Naive thymus-derived CD4-positive, alpha-beta T cell (primary cell): ENCODE results near the gene PJA2. TPM values are rescaled to one million over a fixed set of nuclear protein-coding genes. Genes with fewer than 3 reads are reported as not detected.

Experiments used
- ATAC-seq: fragments of 150-1000 bp; cut with Tn5 transposase; 2 replicates; pipeline ENCODE4 v1.10.0; 2021; ENCODE audit warnings: mild to moderate bottlenecking, moderate library complexity
- CTCF ChIA-PET: fragments of 350-600 bp; sonication (Branson Sonifier 250); formaldehyde crosslinking; loops from one replicate; lab custom pipeline; 2021; ENCODE audit warnings: antibody characterized with exemption; lab: Charles Lee
- POLR2A ChIA-PET: fragments of 350-600 bp; sonication (Branson Sonifier 250); formaldehyde crosslinking; loops from one replicate; lab custom pipeline; 2021; ENCODE audit warnings: antibody characterized with exemption, inconsistent platforms; lab: Charles Lee
- DNase-seq, 9 donors: peaks; one replicate each; pipeline versions ENCODE4 v3.0.0 to v3.0.0-alpha.2; 2020 to 2022; ENCODE audit warnings: mixed read lengths in 1 of 9
- H3K27ac ChIP-seq: one replicate; pipeline ENCODE4 v1.7.0; 2013; ENCODE audit warnings: mild to moderate bottlenecking, low read depth, low read length, moderate library complexity
- H3K27me3 ChIP-seq, 2 donors: one replicate each; pipeline ENCODE4 v1.7.0; 2013; ENCODE audit warnings: low read length in 2 of 2, mild to moderate bottlenecking in 2 of 2, moderate library complexity in 2 of 2; ENCODE audit not compliant: control insufficient read depth in 2 of 2, insufficient read depth in 2 of 2
- H3K36me3 ChIP-seq, 3 experiments: 1 replicate in 2 of 3; 2 replicates in 1 of 3; pipeline ENCODE4 v1.7.0; 2013; ENCODE audit warnings: low read length in 3 of 3, mild to moderate bottlenecking in 3 of 3, moderate library complexity in 1 of 3; ENCODE audit not compliant: insufficient read depth in 3 of 3, control insufficient read depth in 2 of 3
- H3K4me1 ChIP-seq, 2 donors: one replicate each; pipeline ENCODE4 v1.7.0; 2013; ENCODE audit warnings: low read length in 2 of 2, mild to moderate bottlenecking in 2 of 2, moderate library complexity in 1 of 2; ENCODE audit not compliant: control insufficient read depth in 2 of 2, insufficient read depth in 2 of 2
- H3K4me3 ChIP-seq: 2 replicates; pipeline ENCODE4 v1.7.0; 2013; ENCODE audit warnings: mild to moderate bottlenecking, low read length
- H3K9me3 ChIP-seq, 3 experiments: 1 replicate in 2 of 3; 2 replicates in 1 of 3; pipeline ENCODE4 v1.7.0; 2013; ENCODE audit warnings: low read length in 3 of 3; ENCODE audit not compliant: control insufficient read depth in 2 of 3
- H3K27ac Mint-ChIP-seq, 9 donors: one replicate each; pipeline ENCODE4 v1.8.0; 2020 to 2022; ENCODE audit warnings: mixed read lengths in 9 of 9, mild to moderate bottlenecking in 8 of 9, moderate library complexity in 5 of 9, inconsistent platforms in 2 of 9
- H3K27me3 Mint-ChIP-seq, 5 donors: one replicate each; pipeline ENCODE4 v1.8.0; 2021 to 2022; ENCODE audit warnings: mixed read lengths in 5 of 5, mild to moderate bottlenecking in 1 of 5
- H3K36me3 Mint-ChIP-seq, 5 donors: one replicate each; pipeline ENCODE4 v1.8.0; 2020 to 2022; ENCODE audit warnings: mixed read lengths in 5 of 5, mild to moderate bottlenecking in 3 of 5, inconsistent platforms in 1 of 5
- H3K4me1 Mint-ChIP-seq, 7 donors: one replicate each; pipeline ENCODE4 v1.8.0; 2020 to 2022; ENCODE audit warnings: mixed read lengths in 7 of 7, mild to moderate bottlenecking in 3 of 7, inconsistent platforms in 1 of 7
- H3K4me3 Mint-ChIP-seq, 10 donors: one replicate each; pipeline ENCODE4 v1.8.0; 2020 to 2022; ENCODE audit warnings: mild to moderate bottlenecking in 10 of 10, mixed read lengths in 10 of 10, moderate library complexity in 6 of 10, inconsistent platforms in 2 of 10
- H3K9me3 Mint-ChIP-seq, 11 donors: one replicate each; pipeline ENCODE4 v1.8.0; 2020 to 2022; ENCODE audit warnings: mixed read lengths in 11 of 11, mild to moderate bottlenecking in 4 of 11, inconsistent platforms in 1 of 11, moderate library complexity in 1 of 11
- intact Hi-C, 2 donors: fragments of 100-400 bp; cut with micrococcal nuclease; formaldehyde crosslinking; loops; one replicate each; pipeline ENCODE4 v1.15.1; 2023
- polyA plus RNA-seq, 2 donors: library from polyadenylated mRNA; unstranded; fragments of 300-500 nt; fragmentation: Illumina TruSeq; gene quantifications; one replicate each; pipeline ENCODE4 v1.2.3, GENCODE V29; 2021
- total RNA-seq, 6 experiments: library from RNA in 5 of 6; stranded (reverse) in 5 of 6; gene quantifications; 1 replicate in 5 of 6; 2 replicates in 1 of 6; pipeline ENCODE4 v1.2.3 and lab custom pipeline; 2021 to 2026

Gene PJA2
- total and polyA plus RNA-seq, 7 experiments from 2014 or later = 50.5 to 89.9 (median 71.5) TPM

DNA sequence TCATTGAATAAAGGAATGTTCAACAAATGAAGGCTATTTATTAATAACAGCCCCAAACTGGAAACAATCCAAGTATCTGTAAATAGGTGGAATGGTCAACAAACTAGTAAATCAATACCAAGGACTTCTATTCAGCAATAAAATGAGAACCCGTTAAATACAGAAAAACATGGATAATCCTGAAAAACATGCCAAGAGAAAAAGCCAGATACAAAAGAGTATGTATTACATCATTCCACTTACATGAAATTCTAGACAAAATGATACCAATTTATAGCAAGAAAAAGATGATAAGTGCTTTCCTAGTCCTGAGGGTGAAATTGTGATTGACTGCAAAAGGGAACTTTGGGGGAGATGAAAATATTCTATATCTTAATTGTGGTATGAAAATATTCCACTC, 3.1 kb downstream of the PJA2 start:
- H3K9me3 ChIP-seq = no peaks in the 10 kb centered on the region
- H3K27me3 Mint-ChIP-seq = peaks cover 0 to 2% (median 0%) of the 10 kb centered on the region in 5 donors
- peaks cover 0 to 23% (median 18%) of the 10 kb centered on the region in 5 donors for H3K36me3 Mint-ChIP-seq
- H3K4me3 ChIP-seq = no peak overlapping the region
- peaks cover 24 to 27% of the 10 kb centered on the region in 2 donors for H3K4me1 ChIP-seq
- ATAC-seq (no peak), DNase-seq (no peak)
- peaks cover 45 to 71% (median 69%) of the 10 kb centered on the region in 7 donors for H3K4me1 Mint-ChIP-seq
- H3K9me3 Mint-ChIP-seq = peaks cover 0 to 9% (median 0%) of the 10 kb centered on the region in 11 donors
- H3K27ac Mint-ChIP-seq = peak overlapping the region; percentile 0 to 100 (median 89)
- H3K36me3 ChIP-seq = peaks cover 0 to 8% (median 0%) of the 10 kb centered on the region in 3 experiments
- ChIA-PET CTCF (no interaction called here), POLR2A (no interaction called here)
- peak overlapping the region; percentile 99 for H3K27ac ChIP-seq
- H3K4me3 Mint-ChIP-seq = peak overlapping the region; percentile 32 to 100 (median 92)
- H3K27me3 ChIP-seq = no peaks in the 10 kb centered on the region
- intact Hi-C loops = loop anchor here in 1 of 2 donors (5.0 kb wide), 1 partner anchor 679 kb away; no protein-coding TSS in a partner anchor

DNA sequence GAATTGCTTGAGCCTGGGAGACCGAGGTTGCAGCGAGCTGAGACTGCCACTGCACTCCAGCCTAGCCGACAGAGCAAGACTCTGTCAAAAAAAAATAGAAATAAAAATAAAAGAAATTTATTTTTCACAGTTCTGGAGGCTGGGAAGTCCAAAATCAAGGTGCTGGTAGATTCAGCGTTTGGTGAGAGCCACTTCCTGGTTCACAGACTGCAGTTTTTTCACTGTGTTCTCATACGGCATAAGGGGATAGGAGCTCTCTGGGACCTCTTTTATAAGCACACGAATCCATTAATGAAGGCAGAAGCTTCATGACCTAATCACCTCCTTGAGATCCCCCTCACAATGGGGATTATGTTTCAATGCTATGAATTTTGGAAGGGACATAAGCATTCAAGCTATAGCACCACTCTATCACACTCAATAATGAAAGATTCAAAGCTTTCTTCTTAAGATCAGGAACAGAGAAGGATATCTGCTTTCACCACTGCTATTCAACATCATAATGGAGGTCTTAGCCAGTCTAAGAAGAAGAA, 5.3 kb downstream of the PJA2 start:
- H3K36me3 Mint-ChIP-seq = peaks cover 0 to 27% (median 25%) of the 10 kb centered on the region in 5 donors
- intact Hi-C loops = no loop called here

GRCh38 chr5:109403469-109403868, 6.3 kb downstream of the PJA2 start:
- no peaks in the 10 kb centered on the region for H3K27me3 ChIP-seq
- H3K4me1 Mint-ChIP-seq = peaks cover 49 to 92% (median 83%) of the 10 kb centered on the region in 7 donors
- ChIA-PET POLR2A (interaction anchor here (1.4 kb wide), 1 partner anchor 11 kb away, joined by 4 read pairs; no protein-coding TSS in a partner anchor), CTCF (no interaction called here)
- no peak for DNase-seq
- no peak overlapping the region for H3K27ac ChIP-seq
- no peaks in the 10 kb centered on the region for H3K9me3 ChIP-seq
- H3K36me3 ChIP-seq = no peaks in the 10 kb centered on the region
- H3K27ac Mint-ChIP-seq = peak overlapping the region in 2 of 9 donors; percentile 31 to 81
- H3K4me1 ChIP-seq = peaks cover 28 to 33% of the 10 kb centered on the region in 2 donors
- intact Hi-C loops = no loop called here
- H3K4me3 Mint-ChIP-seq = peak overlapping the region in 9 of 10 donors; percentile 21 to 80 (median 50)
- peaks cover 0 to 5% (median 0%) of the 10 kb centered on the region in 11 donors for H3K9me3 Mint-ChIP-seq
- H3K4me3 ChIP-seq = no peak overlapping the region
- no peak for ATAC-seq
- peaks cover 0 to 30% (median 28%) of the 10 kb centered on the region in 5 donors for H3K36me3 Mint-ChIP-seq
- H3K27me3 Mint-ChIP-seq = no peaks in the 10 kb centered on the region

More for the DNA sequence above, 5.3 kb downstream of the PJA2 start:
- Mint-ChIP-seq H3K4me3 (peak overlapping the region in 7 of 10 donors; percentile 3 to 89 (median 37)), H3K4me1 (peaks cover 47 to 84% (median 76%) of the 10 kb centered on the region in 7 donors), H3K27ac (peak overlapping the region in 1 of 9 donors; percentile 7), H3K27me3 (peaks cover 0 to 2% (median 0%) of the 10 kb centered on the region in 5 donors), H3K9me3 (peaks cover 0 to 9% (median 0%) of the 10 kb centered on the region in 11 donors)
- H3K27ac ChIP-seq = no peak overlapping the region
- ATAC-seq (no peak), DNase-seq (no peak)
- no peaks in the 10 kb centered on the region for H3K27me3 ChIP-seq
- H3K9me3 ChIP-seq = no peaks in the 10 kb centered on the region
- no peak overlapping the region for H3K4me3 ChIP-seq
- H3K36me3 ChIP-seq = peaks cover 0 to 6% (median 0%) of the 10 kb centered on the region in 3 experiments
- ChIA-PET CTCF (no interaction called here), POLR2A (interaction anchor here (0.6 to 1.4 kb wide), 4 partner anchors 9 to 651 kb away, joined by 4 to 7 read pairs (median 4); no protein-coding TSS in a partner anchor)
- H3K4me1 ChIP-seq = peaks cover 28 to 29% of the 10 kb centered on the region in 2 donors

DNA sequence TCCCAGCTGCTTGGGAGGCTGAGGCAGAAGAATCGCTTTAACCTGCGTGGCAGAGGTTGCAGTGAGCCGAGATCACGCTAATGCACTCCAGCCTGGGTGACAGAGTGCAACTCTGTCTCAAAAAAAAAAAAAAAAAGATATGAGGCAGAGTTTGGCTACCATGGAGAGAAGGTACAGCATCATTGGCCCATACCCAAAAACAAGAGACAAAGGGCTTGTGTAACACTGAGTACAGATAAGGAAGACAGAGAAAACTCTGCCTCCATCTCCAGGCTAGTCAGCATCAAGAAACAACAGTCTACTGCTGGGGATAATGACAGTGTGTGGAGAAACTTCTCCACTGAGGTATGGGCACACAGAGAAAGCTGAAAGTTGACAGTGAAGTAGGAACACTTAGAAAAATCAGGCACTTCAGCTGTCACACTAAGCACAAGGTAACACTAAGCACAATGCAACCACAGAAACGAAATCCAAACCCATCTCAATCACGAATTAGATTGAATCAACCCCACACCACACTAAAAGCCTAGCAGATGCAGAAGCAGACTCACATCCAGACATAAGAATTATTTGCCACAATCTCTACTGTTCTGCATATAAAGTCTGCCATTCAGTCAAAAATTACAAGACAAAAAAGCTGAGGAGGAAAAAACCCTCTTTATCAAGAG, 10.5 kb downstream of the PJA2 start:
- DNase-seq (no peak), ATAC-seq (no peak)
- H3K4me1 Mint-ChIP-seq = peaks cover 38 to 93% (median 85%) of the 10 kb centered on the region in 7 donors
- intact Hi-C loops = no loop called here
- H3K27me3 ChIP-seq = no peaks in the 10 kb centered on the region
- ChIA-PET POLR2A (no interaction called here), CTCF (interaction anchor here (0.6 kb wide), 1 partner anchor 34 kb away, joined by 3 read pairs; no protein-coding TSS in a partner anchor)
- H3K9me3 ChIP-seq = no peaks in the 10 kb centered on the region
- H3K36me3 ChIP-seq = no peaks in the 10 kb centered on the region
- no peak overlapping the region for H3K27ac ChIP-seq
- H3K4me1 ChIP-seq = peaks cover 18 to 27% of the 10 kb centered on the region in 2 donors
- H3K4me3 Mint-ChIP-seq = peak overlapping the region in 9 of 10 donors; percentile 39 to 80 (median 58)
- peaks cover 0 to 2% (median 0%) of the 10 kb centered on the region in 11 donors for H3K9me3 Mint-ChIP-seq
- peak overlapping the region in 4 of 9 donors; percentile 6 to 45 (median 42) for H3K27ac Mint-ChIP-seq
- H3K36me3 Mint-ChIP-seq = peaks cover 0 to 36% (median 24%) of the 10 kb centered on the region in 5 donors
- H3K4me3 ChIP-seq = no peak overlapping the region
- no peaks in the 10 kb centered on the region for H3K27me3 Mint-ChIP-seq

GRCh38 chr5:109396965-109397364, 12.8 kb downstream of the PJA2 start:
- intact Hi-C loops = no loop called here
- H3K36me3 ChIP-seq = no peaks in the 10 kb centered on the region
- H3K9me3 ChIP-seq = no peaks in the 10 kb centered on the region
- peaks cover 13 to 21% of the 10 kb centered on the region in 2 donors for H3K4me1 ChIP-seq
- DNase-seq (no peak), ATAC-seq (no peak)
- peak overlapping the region in 1 of 9 donors; percentile 14 for H3K27ac Mint-ChIP-seq
- no peak overlapping the region for H3K4me3 ChIP-seq
- peaks cover 0 to 2% (median 0%) of the 10 kb centered on the region in 11 donors for H3K9me3 Mint-ChIP-seq
- ChIA-PET POLR2A (no interaction called here), CTCF (no interaction called here)
- peak overlapping the region in 1 of 10 donors; percentile 55 for H3K4me3 Mint-ChIP-seq
- peaks cover 0 to 35% (median 24%) of the 10 kb centered on the region in 5 donors for H3K36me3 Mint-ChIP-seq
- H3K27me3 ChIP-seq = no peaks in the 10 kb centered on the region
- peaks cover 33 to 93% (median 85%) of the 10 kb centered on the region in 7 donors for H3K4me1 Mint-ChIP-seq
- no peaks in the 10 kb centered on the region for H3K27me3 Mint-ChIP-seq
- no peak overlapping the region for H3K27ac ChIP-seq

GRCh38 chr5:109394806-109395205, 15.0 kb downstream of the PJA2 start:
- H3K9me3 Mint-ChIP-seq = peaks cover 0 to 4% (median 0%) of the 10 kb centered on the region in 11 donors
- Histone ChIP-seq H3K36me3 (no peaks in the 10 kb centered on the region), H3K9me3 (no peaks in the 10 kb centered on the region), H3K4me3 (no peak overlapping the region), H3K27me3 (no peaks in the 10 kb centered on the region), H3K4me1 (peaks cover 11 to 23% of the 10 kb centered on the region in 2 donors), H3K27ac (no peak overlapping the region)
- intact Hi-C loops = loop anchor here in 1 of 2 donors (2.0 kb wide), 1 partner anchor 14 kb away; the partner anchor contains the start of gene PJA2
- DNase-seq (no peak), ATAC-seq (no peak)
- no peaks in the 10 kb centered on the region for H3K27me3 Mint-ChIP-seq
- peaks cover 37 to 93% (median 88%) of the 10 kb centered on the region in 7 donors for H3K4me1 Mint-ChIP-seq
- H3K36me3 Mint-ChIP-seq = peaks cover 0 to 46% (median 35%) of the 10 kb centered on the region in 5 donors
- POLR2A ChIA-PET = interaction anchor here (1.2 kb wide), 1 partner anchor 16 kb away, joined by 6 read pairs; the partner anchor contains the start of gene PJA2
- peak overlapping the region in 7 of 10 donors; percentile 10 to 57 (median 37) for H3K4me3 Mint-ChIP-seq
- peak overlapping the region in 1 of 9 donors; percentile 30 for H3K27ac Mint-ChIP-seq
- CTCF ChIA-PET = interaction anchor here (1.2 kb wide), 1 partner anchor 8 kb away, joined by 3 read pairs; no protein-coding TSS in a partner anchor
